ENCODE data around the gene DOCK1.

GRCh38 chr10:127210936-127211466 is 305.8 kb downstream of the DOCK1 start:
- TF ChIP-seq CTCF (IDR thresholded peaks at IDR 0.05) (no peak), POLR2A (IDR thresholded peaks at IDR 0.05) (no peak)
